HG03097 (cell line): ENCODE measurements around the gene CADM1.

Experiments used
- ATAC-seq: cut with Tn5 transposase; IDR thresholded peaks from one replicate; pipeline ENCODE4 v1.9.1; 2021; ENCODE audit not compliant: unreplicated experiment, low FRiP score

The CADM1 gene

GRCh38 chr11:115518983-115519628 lies 14.9 kb upstream of the CADM1 start:
- no peak for ATAC-seq

- ATAC-seq = no peak
These were observed 11.6 kb upstream of the CADM1 start for GRCh38 chr11:115515647-115516395.

- no peak for ATAC-seq
These were observed 2.9 kb upstream of the CADM1 start for GRCh38 chr11:115506954-115507675.

- ATAC-seq = no peak
These were observed 960 bp upstream of the CADM1 start for GRCh38 chr11:115505175-115505574.

GRCh38 chr11:115503886-115504275 lies 334 bp downstream of the CADM1 start:
- ATAC-seq = no peak

GRCh38 chr11:115503083-115503885 lies 931 bp downstream of the CADM1 start:
- ATAC-seq = no peak

GRCh38 chr11:115502636-115503082 lies 1.6 kb downstream of the CADM1 start:
- no peak for ATAC-seq

- ATAC-seq = no peak
These were observed 2.2 kb downstream of the CADM1 start for GRCh38 chr11:115501893-115502589.

- ATAC-seq = no peak
These were observed 2.7 kb downstream of the CADM1 start for GRCh38 chr11:115501502-115501892.

- ATAC-seq = no peak
These were observed 3.4 kb downstream of the CADM1 start for GRCh38 chr11:115500547-115501501.

- no peak for ATAC-seq
These were observed 4.3 kb downstream of the CADM1 start for GRCh38 chr11:115499891-115500290.

- ATAC-seq = no peak
These were observed 4.9 kb downstream of the CADM1 start for GRCh38 chr11:115499241-115499799.

- ATAC-seq = no peak
These were observed 5.9 kb downstream of the CADM1 start for GRCh38 chr11:115498354-115498753.

GRCh38 chr11:115497303-115497702 lies 6.9 kb downstream of the CADM1 start:
- no peak for ATAC-seq

- ATAC-seq = no peak
These were observed 7.3 kb downstream of the CADM1 start for GRCh38 chr11:115496892-115497291.

GRCh38 chr11:115493905-115494304 lies 10.3 kb downstream of the CADM1 start:
- ATAC-seq = no peak

- no peak for ATAC-seq
These were observed 10.7 kb downstream of the CADM1 start for GRCh38 chr11:115493488-115493887.

- no peak for ATAC-seq
These were observed 14.7 kb downstream of the CADM1 start for GRCh38 chr11:115489466-115489865.

GRCh38 chr11:115488945-115489344 lies 15.3 kb downstream of the CADM1 start:
- ATAC-seq = no peak
